ENCODE data around the gene SYPL1.

SYPL1 gene

DNA sequence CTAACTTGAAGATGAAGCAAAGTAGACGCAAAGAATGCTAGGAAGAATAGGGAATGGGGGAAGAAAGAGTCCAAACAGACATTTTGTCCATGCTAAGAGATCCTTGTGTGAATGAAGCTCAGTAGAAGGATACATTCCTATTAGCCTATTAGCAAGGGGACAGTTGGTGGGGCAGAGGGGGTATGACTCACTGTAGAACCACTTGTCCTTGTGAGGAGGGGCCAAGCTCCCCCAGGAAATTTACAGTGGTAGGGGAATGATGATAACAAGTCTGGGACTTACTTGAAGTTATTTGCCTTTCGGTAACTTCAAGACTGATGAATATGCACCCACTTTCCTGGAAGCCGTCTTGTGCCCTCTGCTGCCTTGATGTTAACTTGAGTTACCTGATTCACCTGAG lies 17.2 kb upstream of the SYPL1 start:
- H3K4me3 ChIP-seq (ENCODE audit: low read depth, low read length) = no peak overlapping the region
- TF ChIP-seq MYC (IDR thresholded peaks at IDR 0.05; ENCODE audit: low read depth, low read length) = no peak
- TF ChIP-seq CTCF (IDR thresholded peaks at IDR 0.05; ENCODE audit: low read depth, low read length) = no peak
- no peak for TF ChIP-seq POLR2A (IDR thresholded peaks at IDR 0.05; ENCODE audit: extremely low read depth, insufficient read length)
- TF ChIP-seq MAX (IDR thresholded peaks at IDR 0.05; ENCODE audit: low read depth, low read length) = no peak
- no peak for DNase-seq (ENCODE audit: low read depth)

GRCh38 chr7:106128836-106129235 lies 16.7 kb upstream of the SYPL1 start:
- no peak for TF ChIP-seq MYC (IDR thresholded peaks at IDR 0.05; ENCODE audit: low read depth, low read length)
- TF ChIP-seq MAX (IDR thresholded peaks at IDR 0.05; ENCODE audit: low read depth, low read length) = no peak
- TF ChIP-seq CTCF (IDR thresholded peaks at IDR 0.05; ENCODE audit: low read depth, low read length) = no peak
- no peak for TF ChIP-seq POLR2A (IDR thresholded peaks at IDR 0.05; ENCODE audit: extremely low read depth, insufficient read length)
- no peak overlapping the region for H3K4me3 ChIP-seq (ENCODE audit: low read depth, low read length)
- DNase-seq (ENCODE audit: low read depth) = no peak

GRCh38 chr7:106127984-106128780 lies 16.1 kb upstream of the SYPL1 start:
- DNase-seq (ENCODE audit: low read depth) = no peak

GRCh38 chr7:106126170-106126938 lies 14.2 kb upstream of the SYPL1 start:
- H3K4me3 ChIP-seq (ENCODE audit: low read depth, low read length) = no peak overlapping the region
- TF ChIP-seq MAX (IDR thresholded peaks at IDR 0.05; ENCODE audit: low read depth, low read length) (no peak), CTCF (IDR thresholded peaks at IDR 0.05; ENCODE audit: low read depth, low read length) (no peak), MYC (IDR thresholded peaks at IDR 0.05; ENCODE audit: low read depth, low read length) (no peak)
- DNase-seq (ENCODE audit: low read depth) = peak; percentile 65

More at GRCh38 chr7:106127984-106128780, 16.1 kb upstream of the SYPL1 start:
- no peak overlapping the region for H3K4me3 ChIP-seq (ENCODE audit: low read depth, low read length)
- no peak for TF ChIP-seq MYC (IDR thresholded peaks at IDR 0.05; ENCODE audit: low read depth, low read length)
- no peak for TF ChIP-seq CTCF (IDR thresholded peaks at IDR 0.05; ENCODE audit: low read depth, low read length)
- TF ChIP-seq POLR2A (IDR thresholded peaks at IDR 0.05; ENCODE audit: extremely low read depth, insufficient read length) = no peak
- no peak for TF ChIP-seq MAX (IDR thresholded peaks at IDR 0.05; ENCODE audit: low read depth, low read length)

DNA sequence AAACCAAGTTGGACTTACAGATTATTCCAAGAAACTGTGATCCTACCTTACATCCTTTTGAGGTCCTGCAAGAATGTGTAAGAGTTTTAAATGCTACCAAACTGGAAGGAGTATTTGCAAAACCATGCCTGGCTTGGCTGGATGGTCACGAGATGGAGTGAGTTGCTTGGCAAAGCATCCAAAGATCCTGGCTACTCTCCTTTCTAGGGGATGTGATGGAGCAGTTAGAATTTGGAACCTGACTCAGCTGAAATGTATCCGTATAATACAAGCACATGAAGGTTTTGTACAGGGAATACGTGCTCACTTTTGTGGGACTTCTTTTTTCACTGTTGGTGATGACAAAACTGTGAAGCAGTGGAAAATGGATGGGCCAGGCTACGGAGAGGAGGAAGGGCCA lies 13.3 kb upstream of the SYPL1 start:
- DNase-seq (ENCODE audit: low read depth) = no peak
- H3K4me3 ChIP-seq (ENCODE audit: low read depth, low read length) = no peak overlapping the region
- TF ChIP-seq POLR2A (IDR thresholded peaks at IDR 0.05; ENCODE audit: extremely low read depth, insufficient read length) = no peak
- no peak for TF ChIP-seq MYC (IDR thresholded peaks at IDR 0.05; ENCODE audit: low read depth, low read length)
- TF ChIP-seq MAX (IDR thresholded peaks at IDR 0.05; ENCODE audit: low read depth, low read length) = no peak
- TF ChIP-seq CTCF (IDR thresholded peaks at IDR 0.05; ENCODE audit: low read depth, low read length) = no peak
